BE2C (cell line): ENCODE data around the gene SLC37A4.
A peak's percentile ranks its signal among the peaks of the same experiment; 100 is the strongest.
"Not testable (repeated sequence)": the region's sequence is repeated elsewhere in the genome, so short reads cannot be mapped to it uniquely, and the experiment has no call there.

Source experiments
- DNase-seq: peaks from one replicate; pipeline ENCODE4 v3.0.0-alpha.2; 2020
- H3K27me3 ChIP-seq: fragments of 250-450 bp; sonication (Bioruptor Pico); 2 replicates; pipeline ENCODE4 v1.5.1; 2020; ENCODE audit warnings: mild to moderate bottlenecking
- H3K36me3 ChIP-seq: fragments of 250-450 bp; sonication (Bioruptor Pico); 2 replicates; pipeline ENCODE4 v1.5.1; 2020; ENCODE audit warnings: mild to moderate bottlenecking
- H3K4me1 ChIP-seq: fragments of 250-450 bp; sonication (Bioruptor Pico); 2 replicates; pipeline ENCODE4 v1.5.1; 2020
- H3K4me3 ChIP-seq: 2 replicates; pipeline ENCODE4 v1.5.1; 2011; ENCODE audit warnings: low read depth, low read length
- H3K9me3 ChIP-seq: fragments of 250-450 bp; sonication (Bioruptor Pico); 2 replicates; pipeline ENCODE4 v1.5.1; 2020
- CTCF ChIP-seq: IDR thresholded peaks from 2 replicates; pipeline ENCODE4 v1.5.1; 2012; ENCODE audit warnings: mild to moderate bottlenecking, low read depth, low read length

Gene SLC37A4

GRCh38 chr11:118996926-118997626, 33.6 kb downstream of the SLC37A4 start:
- TF ChIP-seq CTCF, result peak; percentile 32
- H3K9me3 ChIP-seq, result no peaks in the 10 kb centered on the region
- DNase-seq, result no peak

GRCh38 chr11:118991486-118992038, 39.1 kb downstream of the SLC37A4 start:
- not testable (repeated sequence) for H3K4me1 ChIP-seq, H3K4me3 ChIP-seq, H3K36me3 ChIP-seq, H3K9me3 ChIP-seq, DNase-seq, H3K27me3 ChIP-seq

More at GRCh38 chr11:118996926-118997626, 33.6 kb downstream of the SLC37A4 start:
- no peaks in the 10 kb centered on the region for H3K27me3 ChIP-seq
- H3K4me1 ChIP-seq, result 0 out of 2 replicates have a peak, but pooled peaks cover 2% of the 10 kb centered on the region
- peak overlapping the region; percentile 92 for H3K4me3 ChIP-seq
- peaks cover 8% of the 10 kb centered on the region for H3K36me3 ChIP-seq

GRCh38 chr11:118988280-118988679, 42.4 kb downstream of the SLC37A4 start:
- no peak for TF ChIP-seq CTCF
- no peaks in the 10 kb centered on the region for H3K4me1 ChIP-seq
- DNase-seq, result no peak
- H3K27me3 ChIP-seq, result no peaks in the 10 kb centered on the region
- no peaks in the 10 kb centered on the region for H3K9me3 ChIP-seq
- H3K4me3 ChIP-seq, result no peak overlapping the region
- no peaks in the 10 kb centered on the region for H3K36me3 ChIP-seq

- Histone ChIP-seq H3K27me3 (no peaks in the 10 kb centered on the region), H3K9me3 (no peaks in the 10 kb centered on the region), H3K4me3 (no peak overlapping the region), H3K4me1 (no peaks in the 10 kb centered on the region), H3K36me3 (no peaks in the 10 kb centered on the region)
- no peak for DNase-seq
- TF ChIP-seq CTCF, result no peak
Measured at GRCh38 chr11:118984825-118985224, 45.9 kb downstream of the SLC37A4 start.

- not testable (repeated sequence) for DNase-seq, H3K27me3 ChIP-seq, H3K4me1 ChIP-seq, H3K36me3 ChIP-seq, H3K4me3 ChIP-seq, H3K9me3 ChIP-seq
Measured at GRCh38 chr11:118984337-118984736, 46.3 kb downstream of the SLC37A4 start.

- no peak for TF ChIP-seq CTCF
- no peaks in the 10 kb centered on the region for H3K27me3 ChIP-seq
- no peaks in the 10 kb centered on the region for H3K9me3 ChIP-seq
- H3K36me3 ChIP-seq, result no peaks in the 10 kb centered on the region
- DNase-seq, result no peak
- H3K4me3 ChIP-seq, result no peak overlapping the region
- H3K4me1 ChIP-seq, result no peaks in the 10 kb centered on the region
Measured at GRCh38 chr11:118980191-118980881, 50.3 kb downstream of the SLC37A4 start.

GRCh38 chr11:118979434-118979833, 51.2 kb downstream of the SLC37A4 start:
- no peak for TF ChIP-seq CTCF
- Histone ChIP-seq H3K4me3 (no peak overlapping the region), H3K9me3 (no peaks in the 10 kb centered on the region), H3K27me3 (no peaks in the 10 kb centered on the region), H3K36me3 (no peaks in the 10 kb centered on the region), H3K4me1 (no peaks in the 10 kb centered on the region)
- DNase-seq, result no peak
